GM23338 (cell line): ENCODE results near the gene ZNF219.

ENCODE experiments used
- CREB1 ChIP-seq: fragments of 250-450 bp; sonication (Bioruptor Pico); IDR thresholded peaks from 2 replicates; pipeline ENCODE4 v1.5.0; 2020; ENCODE audit warnings: low read depth, mild to moderate bottlenecking, moderate library complexity
- CTCF ChIP-seq, 2 experiments: fragments of 200-600 bp in 1 of 2; sonication (generic) in 1 of 2; conservative IDR thresholded peaks; 2 replicates each; pipeline versions ENCODE4 v1.5.1 to v1.6.1; 2016 to 2017; ENCODE audit warnings: antibody characterized with exemption in 2 of 2, low read depth in 2 of 2, mild to moderate bottlenecking in 2 of 2, moderate library complexity in 1 of 2
- ETS1 ChIP-seq: IDR thresholded peaks from 2 replicates; pipeline ENCODE4 v1.6.1; 2016; ENCODE audit warnings: antibody characterized with exemption
- EZH2 ChIP-seq: fragments of 200-600 bp; sonication (generic); IDR thresholded peaks from one replicate; pipeline ENCODE4 v1.8.0; 2017; ENCODE audit warnings: antibody characterized with exemption, mild to moderate bottlenecking, low read depth; ENCODE audit not compliant: unreplicated experiment
- EZH2phosphoT487 ChIP-seq: fragments of 200-600 bp; sonication (generic); IDR thresholded peaks from one replicate; pipeline ENCODE4 v1.8.1; 2018; ENCODE audit warnings: antibody characterized with exemption; ENCODE audit not compliant: unreplicated experiment
- JUNB ChIP-seq: IDR thresholded peaks from one replicate; pipeline ENCODE4 v1.6.1; 2016; ENCODE audit warnings: antibody characterized with exemption; ENCODE audit not compliant: unreplicated experiment
- POLR2AphosphoS5 ChIP-seq: IDR thresholded peaks from 2 replicates; pipeline ENCODE4 v1.6.1; 2016; ENCODE audit warnings: antibody characterized with exemption, low read depth
- REST ChIP-seq: IDR thresholded peaks from one replicate; pipeline ENCODE4 v1.6.1; 2018; ENCODE audit warnings: antibody characterized with exemption; ENCODE audit not compliant: unreplicated experiment
- STAT1 ChIP-seq: IDR thresholded peaks from one replicate; pipeline ENCODE4 v1.6.1; 2016; ENCODE audit warnings: antibody characterized with exemption; ENCODE audit not compliant: unreplicated experiment
- ZNF114 ChIP-seq: fragments of 250-450 bp; sonication (Bioruptor Pico); IDR thresholded peaks from 2 replicates; pipeline ENCODE4 v1.5.0; 2020; ENCODE audit warnings: mild to moderate bottlenecking, moderate library complexity
- ZNF331 ChIP-seq: fragments of 250-450 bp; sonication (Bioruptor Pico); IDR thresholded peaks from 2 replicates; pipeline ENCODE4 v1.5.0; 2020; ENCODE audit warnings: low read depth, mild to moderate bottlenecking, moderate library complexity

DNA sequence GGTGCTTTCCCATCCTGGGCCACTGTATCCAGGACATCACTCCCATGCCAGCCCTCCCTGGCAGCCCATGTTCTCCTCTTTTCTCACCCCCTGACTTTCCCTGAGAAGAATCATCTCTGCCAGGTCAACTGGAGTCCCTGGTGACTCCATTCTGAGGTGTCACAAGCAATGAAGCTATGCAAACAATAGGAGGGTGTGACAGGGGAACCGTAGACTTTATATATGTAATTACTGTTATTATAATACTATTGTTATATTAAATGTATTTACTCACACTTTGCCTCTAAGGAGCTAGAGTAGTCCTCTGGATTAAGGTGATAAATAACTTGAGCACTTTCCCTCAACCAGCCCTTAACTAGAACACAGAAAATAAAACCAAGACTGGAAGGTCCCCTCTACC, 9.2 kb downstream of the ZNF219 start:
- TF ChIP-seq REST: no peak
- no peak for TF ChIP-seq POLR2AphosphoS5
- no peak for TF ChIP-seq CTCF (conservative IDR thresholded peaks at IDR 0.05; ENCODE audit: low read depth in 2 of 2)
- no peak for TF ChIP-seq EZH2
- TF ChIP-seq ETS1: no peak
- TF ChIP-seq CREB1 (CRISPR knock-in tag): no peak
- no peak for TF ChIP-seq JUNB
- TF ChIP-seq EZH2phosphoT487: no peak
- TF ChIP-seq ZNF331: no peak
- no peak for TF ChIP-seq ZNF114 (CRISPR knock-in tag)
- TF ChIP-seq STAT1: no peak
